ENCODE data around the gene SPINT2.

- TF ChIP-seq CTCF (IDR thresholded peaks at IDR 0.05) (no peak), POLR2A (IDR thresholded peaks at IDR 0.05) (no peak), POLR2AphosphoS5 (IDR thresholded peaks at IDR 0.05) (no peak)
Measured at GRCh38 chr19:38316477-38317067, 52.2 kb downstream of the SPINT2 start.
